ENCODE data around the gene HNRNPUL1.

DNA sequence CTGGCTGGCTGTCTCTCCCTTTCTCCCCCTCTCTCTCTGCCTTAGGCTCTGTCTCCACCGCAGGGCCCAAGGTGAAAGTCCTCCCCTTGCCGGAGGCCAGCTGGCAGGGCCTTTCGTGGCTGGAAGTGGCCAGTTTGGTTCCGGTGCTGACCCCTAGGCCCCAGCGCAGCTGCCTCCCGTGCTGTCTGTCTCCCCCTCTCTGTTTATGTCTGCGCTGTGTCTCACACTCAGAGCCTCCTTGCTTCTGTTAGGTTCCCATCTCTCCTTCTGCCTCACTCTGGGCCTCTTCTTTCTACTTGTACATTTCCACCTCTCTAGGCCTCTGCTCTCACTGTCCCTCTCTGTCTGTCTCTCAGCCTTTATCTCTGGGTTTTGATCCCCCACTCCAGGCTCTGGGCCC is 58.9 kb downstream of the HNRNPUL1 start:
- TF ChIP-seq, protein P1, sequence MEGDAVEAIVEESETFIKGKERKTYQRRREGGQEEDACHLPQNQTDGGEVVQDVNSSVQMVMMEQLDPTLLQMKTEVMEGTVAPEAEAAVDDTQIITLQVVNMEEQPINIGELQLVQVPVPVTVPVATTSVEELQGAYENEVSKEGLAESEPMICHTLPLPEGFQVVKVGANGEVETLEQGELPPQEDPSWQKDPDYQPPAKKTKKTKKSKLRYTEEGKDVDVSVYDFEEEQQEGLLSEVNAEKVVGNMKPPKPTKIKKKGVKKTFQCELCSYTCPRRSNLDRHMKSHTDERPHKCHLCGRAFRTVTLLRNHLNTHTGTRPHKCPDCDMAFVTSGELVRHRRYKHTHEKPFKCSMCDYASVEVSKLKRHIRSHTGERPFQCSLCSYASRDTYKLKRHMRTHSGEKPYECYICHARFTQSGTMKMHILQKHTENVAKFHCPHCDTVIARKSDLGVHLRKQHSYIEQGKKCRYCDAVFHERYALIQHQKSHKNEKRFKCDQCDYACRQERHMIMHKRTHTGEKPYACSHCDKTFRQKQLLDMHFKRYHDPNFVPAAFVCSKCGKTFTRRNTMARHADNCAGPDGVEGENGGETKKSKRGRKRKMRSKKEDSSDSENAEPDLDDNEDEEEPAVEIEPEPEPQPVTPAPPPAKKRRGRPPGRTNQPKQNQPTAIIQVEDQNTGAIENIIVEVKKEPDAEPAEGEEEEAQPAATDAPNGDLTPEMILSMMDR (conservative IDR thresholded peaks at IDR 0.05; ENCODE audit: low read length): no peak
- TF ChIP-seq EZH2phosphoT487 (IDR thresholded peaks at IDR 0.05; ENCODE audit: borderline replicate concordance): no peak

Data from Loucy (cell line).